Globus pallidus (tissue), 1 donor: ENCODE results near the gene CSGALNACT2.
"Not testable (repeated sequence)": the region's sequence is repeated elsewhere in the genome, so short reads cannot be mapped to it uniquely, and the experiment has no call there.

Experiments
- DNase-seq: peaks from one replicate; pipeline ENCODE4 v3.0.0-alpha.2; 2015; ENCODE audit warnings: low spot score

Gene CSGALNACT2

GRCh38 chr10:43125274-43125845 is 12.9 kb upstream of the CSGALNACT2 start:
- no peak for DNase-seq

DNA sequence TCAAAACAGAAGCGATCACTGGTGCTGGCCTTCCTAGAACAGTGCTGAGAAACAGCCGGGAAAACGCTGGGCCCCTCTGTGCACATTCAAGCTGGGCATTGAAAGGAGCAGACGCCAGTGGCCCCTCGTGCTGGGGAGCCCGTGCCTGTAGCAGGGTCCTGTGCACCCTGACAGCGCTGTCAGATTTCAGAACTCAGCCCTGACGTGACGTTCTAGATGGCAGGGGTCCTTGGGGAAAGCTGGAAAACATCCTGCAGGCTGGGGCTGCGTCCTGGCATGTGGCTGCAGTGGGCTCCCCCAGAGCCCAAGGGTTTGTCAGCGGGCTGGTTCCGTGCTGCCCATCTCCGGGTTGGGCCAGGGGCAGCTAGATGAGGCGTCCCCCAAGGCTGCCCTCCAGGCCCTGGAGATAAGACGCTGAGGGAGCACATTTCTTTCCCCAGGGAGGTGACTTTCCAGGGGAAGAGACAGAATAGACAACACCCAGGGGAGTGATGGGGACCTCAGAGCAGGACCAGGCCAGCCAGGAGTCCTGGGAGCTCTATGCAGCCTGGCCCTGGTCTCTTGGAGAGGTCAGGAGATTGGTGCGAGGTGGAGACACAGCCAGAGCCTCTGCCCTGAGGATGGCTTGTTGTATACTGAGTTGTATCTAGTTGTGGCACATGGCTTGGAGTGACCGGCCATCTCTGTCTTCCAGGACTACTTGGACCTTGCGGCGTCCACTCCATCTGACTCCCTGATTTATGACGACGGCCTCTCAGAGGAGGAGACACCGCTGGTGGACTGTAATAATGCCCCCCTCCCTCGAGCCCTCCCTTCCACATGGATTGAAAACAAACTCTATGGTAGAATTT is 12.1 kb upstream of the CSGALNACT2 start:
- no peak for DNase-seq

DNA sequence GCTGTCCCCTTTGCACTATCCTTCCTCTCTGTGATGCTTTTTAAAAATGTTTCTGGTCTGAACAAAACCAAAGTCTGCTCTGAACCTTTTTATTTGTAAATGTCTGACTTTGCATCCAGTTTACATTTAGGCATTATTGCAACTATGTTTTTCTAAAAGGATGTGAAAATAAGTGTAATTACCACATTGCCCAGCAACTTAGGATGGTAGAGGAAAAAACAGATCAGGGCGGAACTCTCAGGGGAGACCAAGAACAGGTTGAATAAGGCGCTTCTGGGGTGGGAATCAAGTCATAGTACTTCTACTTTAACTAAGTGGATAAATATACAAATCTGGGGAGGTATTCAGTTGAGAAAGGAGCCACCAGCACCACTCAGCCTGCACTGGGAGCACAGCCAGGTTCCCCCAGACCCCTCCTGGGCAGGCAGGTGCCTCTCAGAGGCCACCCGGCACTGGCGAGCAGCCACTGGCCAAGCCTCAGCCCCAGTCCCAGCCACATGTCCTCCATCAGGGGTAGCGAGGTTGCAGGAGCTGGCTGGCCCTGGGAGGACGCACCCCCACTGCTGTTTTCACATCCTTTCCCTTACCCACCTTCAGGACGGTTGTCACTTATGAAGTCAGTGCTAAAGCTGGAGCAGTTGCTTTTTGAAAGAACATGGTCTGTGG is 11.4 kb upstream of the CSGALNACT2 start:
- no peak for DNase-seq

DNA sequence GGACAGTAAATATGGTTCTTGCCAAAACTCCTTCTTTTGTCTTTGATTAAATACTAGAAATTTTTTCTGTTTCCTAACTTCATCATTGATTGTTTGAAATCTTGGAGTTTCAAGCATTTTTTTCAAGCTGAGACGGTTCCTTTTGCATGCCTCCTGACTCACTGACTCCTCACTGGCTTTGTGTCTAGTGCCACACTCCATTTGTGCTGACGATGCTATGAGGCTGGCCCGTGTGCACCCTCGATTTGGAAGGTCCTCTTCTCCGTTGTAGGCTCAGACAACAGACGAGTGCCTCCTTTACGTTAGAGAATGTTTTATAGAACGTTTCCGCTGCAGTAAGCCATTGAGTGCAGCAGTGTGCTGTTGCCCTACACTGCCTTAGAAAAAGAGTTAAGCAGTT is 10.8 kb upstream of the CSGALNACT2 start:
- DNase-seq: no peak

- no peak for DNase-seq
Measured at GRCh38 chr10:43128331-43128730, 9.9 kb upstream of the CSGALNACT2 start.

DNA sequence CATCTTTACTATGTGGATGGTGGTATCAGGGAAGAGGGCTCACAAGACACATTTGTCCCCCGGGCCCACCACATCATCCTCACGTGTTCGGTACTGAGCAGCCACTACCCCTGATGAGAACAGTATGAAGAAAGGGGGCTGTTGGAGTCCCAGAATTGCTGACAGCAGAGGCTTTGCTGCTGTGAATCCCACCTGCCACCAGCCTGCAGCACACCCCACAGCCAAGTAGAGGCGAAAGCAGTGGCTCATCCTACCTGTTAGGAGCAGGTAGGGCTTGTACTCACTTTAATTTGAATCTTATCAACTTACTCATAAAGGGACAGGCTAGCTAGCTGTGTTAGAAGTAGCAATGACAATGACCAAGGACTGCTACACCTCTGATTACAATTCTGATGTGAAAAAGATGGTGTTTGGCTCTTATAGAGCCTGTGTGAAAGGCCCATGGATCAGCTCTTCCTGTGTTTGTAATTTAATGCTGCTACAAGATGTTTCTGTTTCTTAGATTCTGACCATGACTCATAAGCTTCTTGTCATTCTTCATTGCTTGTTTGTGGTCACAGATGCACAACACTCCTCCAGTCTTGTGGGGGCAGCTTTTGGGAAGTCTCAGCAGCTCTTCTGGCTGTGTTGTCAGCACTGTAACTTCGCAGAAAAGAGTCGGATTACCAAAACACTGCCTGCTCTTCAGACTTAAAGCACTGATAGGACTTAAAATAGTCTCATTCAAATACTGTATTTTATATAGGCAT is 9.1 kb upstream of the CSGALNACT2 start:
- no peak for DNase-seq

GRCh38 chr10:43130770-43131171 is 7.5 kb upstream of the CSGALNACT2 start:
- no peak for DNase-seq

DNA sequence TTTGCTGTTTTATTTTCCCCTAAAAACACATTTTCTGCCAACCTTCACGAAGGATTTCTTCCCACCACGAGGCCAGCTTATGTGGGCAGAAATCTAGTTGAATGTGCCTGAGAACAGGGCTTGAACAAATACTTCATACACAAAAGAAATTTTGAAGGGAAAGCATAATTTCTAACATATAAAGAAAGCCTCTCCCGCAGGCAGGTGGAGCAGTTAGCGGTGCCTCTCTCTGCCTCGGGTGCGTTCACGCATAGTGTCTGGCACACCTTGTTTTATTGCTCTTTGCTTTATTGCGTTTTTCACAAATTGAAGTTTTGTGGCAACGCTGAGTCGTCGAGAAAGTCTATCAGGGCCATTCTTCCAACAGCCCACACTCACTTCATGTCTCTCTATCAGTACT is 7.0 kb upstream of the CSGALNACT2 start:
- no peak for DNase-seq

GRCh38 chr10:43131906-43132305 is 6.3 kb upstream of the CSGALNACT2 start:
- no peak for DNase-seq

DNA sequence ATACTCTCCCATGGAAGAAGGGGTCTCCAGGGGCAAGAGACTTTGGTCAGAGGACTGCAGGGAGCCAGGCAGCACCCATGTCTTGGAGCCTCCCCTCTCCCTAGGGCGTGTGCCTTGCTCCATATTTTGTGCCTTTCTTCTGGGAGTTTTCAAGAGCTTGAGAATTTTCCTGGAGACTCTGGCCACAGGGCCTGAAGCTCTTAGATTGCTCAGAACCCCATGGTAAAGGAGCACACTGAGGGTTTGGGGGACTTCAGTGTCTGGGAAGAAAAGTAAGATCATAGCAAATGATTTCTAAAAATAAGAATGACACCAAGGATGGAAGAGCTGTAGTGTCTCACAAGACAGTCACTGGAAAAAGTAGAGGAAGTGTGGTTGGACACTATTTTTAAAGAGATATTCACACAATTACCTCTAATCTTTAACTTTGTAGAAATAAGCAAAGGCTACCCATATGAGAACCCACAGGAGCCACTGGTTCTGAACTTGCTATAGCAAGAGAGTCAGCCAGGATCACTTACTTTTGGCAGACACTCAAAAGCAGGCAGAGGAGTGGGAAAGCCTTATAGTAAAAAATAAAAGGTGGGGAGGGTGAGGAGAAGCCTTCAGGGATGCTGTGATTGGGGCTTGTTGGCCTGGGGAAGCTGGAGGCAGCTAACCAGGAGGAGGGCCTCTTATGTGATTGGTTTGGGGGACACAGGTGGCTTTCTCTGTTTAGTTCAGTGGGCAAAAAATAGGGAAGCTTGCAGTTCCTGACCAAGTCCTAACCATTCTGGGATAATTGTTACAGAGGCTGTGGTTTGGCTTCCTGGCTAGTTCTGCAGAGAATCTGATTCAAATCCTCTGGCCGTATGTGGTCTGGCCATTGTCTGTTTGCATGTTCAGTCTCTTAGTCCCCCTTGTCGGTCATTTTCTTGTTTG is 5.1 kb upstream of the CSGALNACT2 start:
- no peak for DNase-seq

DNA sequence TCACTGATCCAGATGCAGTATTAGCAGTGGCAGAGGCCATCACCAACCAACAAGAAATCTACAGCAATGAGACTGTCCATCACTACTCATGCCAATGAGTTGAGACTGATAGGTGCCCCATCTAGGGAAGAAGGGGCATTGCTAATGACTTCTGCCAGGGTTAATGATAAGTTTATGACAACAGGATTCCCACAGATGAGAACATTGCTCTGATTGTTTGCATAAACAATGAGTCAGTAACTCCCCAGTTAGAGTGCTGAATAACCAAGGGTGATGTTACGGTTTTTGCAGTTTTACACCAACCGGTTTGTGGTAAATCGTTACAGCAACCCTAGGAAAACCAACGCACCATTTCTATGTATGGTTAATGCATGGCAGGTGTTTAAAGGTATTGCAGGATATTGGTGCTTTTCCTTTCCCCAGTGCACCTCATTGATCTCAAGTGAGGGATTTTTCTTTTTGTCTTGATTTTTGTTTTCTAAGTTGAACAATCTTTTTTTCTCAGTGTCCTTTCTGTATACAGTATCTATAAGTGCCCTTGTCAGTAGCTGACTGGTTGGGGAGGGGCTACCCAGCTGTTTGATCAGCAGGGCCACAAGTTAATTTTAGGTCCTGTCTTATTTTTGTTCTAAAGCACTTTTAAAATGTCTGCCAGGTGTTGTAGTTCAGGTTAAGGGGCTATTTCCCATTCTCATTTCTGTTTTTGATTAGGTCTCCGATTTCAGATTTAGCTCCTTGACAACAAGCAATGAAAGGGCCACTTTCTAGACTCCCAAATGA is 3.9 kb upstream of the CSGALNACT2 start:
- no peak for DNase-seq

DNA sequence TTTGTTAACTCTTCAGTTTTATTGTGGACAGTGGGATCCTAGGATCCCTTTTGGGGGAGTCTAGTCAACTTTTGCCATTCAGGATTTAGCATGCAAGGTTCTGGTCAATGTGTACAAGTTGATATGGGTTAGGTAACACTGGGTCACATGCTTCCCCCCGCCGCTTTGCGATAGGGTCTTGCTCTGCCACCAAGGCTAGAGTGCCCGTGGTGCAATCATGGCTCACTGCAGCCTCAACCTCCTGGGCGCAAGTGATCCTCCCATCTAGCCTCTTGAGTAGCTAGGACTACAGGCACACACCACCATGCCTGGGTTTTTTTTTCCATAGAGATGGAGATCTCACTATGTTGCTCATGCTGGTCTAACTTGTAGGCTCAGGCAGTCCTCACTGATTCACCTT is 3.2 kb upstream of the CSGALNACT2 start:
- no peak for DNase-seq

DNA sequence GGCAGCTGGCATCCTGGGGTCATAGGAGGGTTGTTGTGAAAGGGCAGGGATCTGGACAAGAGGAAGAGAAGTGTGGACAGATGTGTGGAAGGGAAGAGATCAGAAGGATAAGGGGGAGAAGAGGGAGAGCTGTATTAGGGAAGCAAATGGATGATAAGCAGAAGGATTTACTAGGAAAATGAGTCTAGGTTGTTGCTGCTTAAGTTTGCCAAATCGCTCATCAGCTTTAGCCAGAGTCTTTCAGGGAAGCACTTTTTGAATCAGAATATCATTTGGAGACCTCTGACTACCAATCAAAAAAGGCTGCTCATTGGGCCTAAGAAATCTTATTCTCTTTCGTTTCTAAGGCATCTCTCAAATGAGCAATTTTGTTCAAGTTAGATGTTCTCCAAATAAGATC is 2.6 kb upstream of the CSGALNACT2 start:
- no peak for DNase-seq

DNA sequence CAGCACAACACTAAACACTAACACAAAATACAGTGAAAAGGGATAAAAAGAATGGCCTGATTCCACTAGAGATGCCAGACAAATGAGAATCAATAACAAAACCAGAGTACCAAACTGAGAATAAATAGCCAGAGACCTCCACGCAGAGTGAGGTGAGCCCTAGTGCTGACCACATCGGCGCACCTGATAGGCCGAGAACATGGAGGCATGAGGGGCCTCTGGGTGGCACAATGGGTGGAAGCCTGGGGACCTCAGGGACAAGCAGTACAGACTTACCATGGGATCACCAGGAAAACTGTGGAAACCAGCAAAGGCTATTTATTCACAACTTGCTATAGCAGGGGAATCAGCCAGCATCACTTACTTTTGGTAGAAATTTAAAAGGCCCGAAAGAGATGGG is 1.8 kb upstream of the CSGALNACT2 start:
- no peak for DNase-seq

DNA sequence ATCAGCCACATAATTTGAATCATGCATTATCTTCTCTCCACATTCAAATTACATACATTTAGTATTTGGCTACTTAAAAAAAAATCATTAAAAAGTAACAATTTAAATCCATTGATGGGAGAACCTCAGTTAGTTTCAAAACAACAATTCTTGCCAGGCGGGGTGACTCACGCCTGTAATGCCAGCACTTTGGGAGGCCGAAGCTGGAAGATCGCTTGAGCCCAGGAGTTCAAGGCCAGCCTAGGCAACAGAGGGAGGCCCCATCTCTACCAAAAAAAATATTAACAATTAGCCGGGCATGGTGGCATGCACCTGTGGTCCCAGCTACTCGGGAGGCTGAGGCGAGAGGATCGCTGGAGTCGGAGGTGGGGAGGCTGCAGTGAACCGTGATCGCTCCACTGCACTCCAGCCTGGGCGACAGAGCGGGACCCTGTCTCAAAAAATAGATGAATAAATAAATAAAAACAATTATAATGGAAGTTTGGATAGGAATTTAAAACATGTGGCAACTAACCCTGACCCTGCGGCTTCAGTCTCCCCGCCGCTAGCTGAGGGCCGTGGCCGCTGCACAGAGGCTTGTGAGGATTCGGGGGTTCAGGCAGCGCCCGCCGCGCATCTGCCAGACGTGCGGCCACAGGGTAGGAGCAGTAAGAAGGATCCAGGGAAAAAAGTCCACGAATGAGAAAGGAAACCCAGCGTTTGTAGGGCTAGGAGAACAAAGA is 1.1 kb upstream of the CSGALNACT2 start:
- DNase-seq: no peak

- DNase-seq: peak; percentile 69
Measured at GRCh38 chr10:43137717-43138020, 576 bp upstream of the CSGALNACT2 start.

- DNase-seq: peak; percentile 34
Measured at GRCh38 chr10:43138757-43139241, 554 bp downstream of the CSGALNACT2 start.

- DNase-seq: no peak
Measured at GRCh38 chr10:43141421-43141820, 3.2 kb downstream of the CSGALNACT2 start.

- no peak for DNase-seq
Measured at GRCh38 chr10:43145311-43145710, 7.1 kb downstream of the CSGALNACT2 start.

DNA sequence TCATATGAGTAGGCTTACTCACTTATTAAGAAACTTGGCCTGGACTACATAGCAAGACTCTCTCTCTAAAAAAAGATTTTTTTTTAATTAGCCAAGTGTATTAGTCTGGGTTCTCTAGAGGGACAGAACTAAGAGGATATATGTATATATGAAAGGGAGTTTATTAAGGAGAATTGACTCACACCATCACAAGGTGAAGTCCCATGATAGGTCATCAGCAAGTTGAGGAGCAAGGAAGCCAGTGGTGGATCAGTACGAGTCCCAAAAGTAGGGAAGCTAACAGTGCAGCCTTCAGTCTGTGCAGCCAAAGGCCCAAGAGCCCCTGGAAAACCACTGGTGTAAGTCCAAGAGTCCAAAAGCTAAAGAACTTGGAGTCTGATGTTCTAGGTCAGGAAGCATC is 7.7 kb downstream of the CSGALNACT2 start:
- not testable (repeated sequence) for DNase-seq
